22Rv1 (cell line): ENCODE results near the gene BHMT2.

Source experiments
- CTCF ChIP-seq: fragments of 450-650 bp; IDR thresholded peaks from 2 replicates; pipeline ENCODE4 v1.5.1; 2017; ENCODE audit warnings: mild to moderate bottlenecking
- ZFX ChIP-seq: fragments of 450-650 bp; IDR thresholded peaks from 2 replicates; pipeline ENCODE4 v1.6.1; 2017; ENCODE audit warnings: antibody characterized with exemption, borderline replicate concordance

GRCh38 chr5:79077680-79078365 lies 8.3 kb downstream of the BHMT2 start:
- no peak for TF ChIP-seq CTCF
- TF ChIP-seq ZFX = no peak
